OCI-LY7 (cell line): ENCODE results near the gene PKNOX1. TPM values are rescaled to one million over a fixed set of nuclear protein-coding genes. Genes with fewer than 3 reads are reported as not detected.
"Not testable (repeated sequence)": the region's sequence is repeated elsewhere in the genome, so short reads cannot be mapped to it uniquely, and the experiment has no call there.

Source experiments
- BruUV-seq: library from RNA; stranded (reverse); fragments of 400-500 nt; replicated peaks from 2 replicates; lab custom pipeline; 2021; lab: Mats Ljungman, UMichigan
- CTCF ChIA-PET: fragments of 300-600 bp; sonication (Branson Sonifier 250); formaldehyde crosslinking; loops from one replicate; lab custom pipeline; 2022; ENCODE audit warnings: antibody characterized with exemption; ENCODE audit not compliant: unreplicated experiment; lab: Charles Lee
- POLR2A ChIA-PET: fragments of 300-600 bp; sonication (Branson Sonifier 250); formaldehyde crosslinking; loops from one replicate; lab custom pipeline; 2022; ENCODE audit warnings: antibody characterized with exemption; lab: Charles Lee
- DNase-seq: peaks from one replicate; pipeline ENCODE4 v3.0.0-alpha.2; 2015; ENCODE audit warnings: low spot score
- H2AFZ ChIP-seq: fragments of 200-600 bp; sonication (generic), shearing (Covaris generic); 2 replicates; pipeline ENCODE4 v1.6.1; 2014; ENCODE audit warnings: mild to moderate bottlenecking, antibody characterized with exemption, low read length, moderate library complexity
- H3K27ac ChIP-seq: fragments of 200-600 bp; sonication (generic); 2 replicates; pipeline ENCODE4 v1.5.1; 2014; ENCODE audit warnings: mixed run types, low read depth, mild to moderate bottlenecking, moderate library complexity, low read length, inconsistent platforms; ENCODE audit not compliant: poor library complexity, severe bottlenecking
- H3K36me3 ChIP-seq: fragments of 200-600 bp; sonication (generic); 2 replicates; pipeline ENCODE4 v1.6.1; 2014; ENCODE audit warnings: mild to moderate bottlenecking, antibody characterized with exemption, low read length, moderate library complexity, mixed read lengths; ENCODE audit not compliant: insufficient read depth
- H3K4me1 ChIP-seq: fragments of 200-600 bp; sonication (generic); 2 replicates; pipeline ENCODE4 v1.5.1; 2014; ENCODE audit warnings: mild to moderate bottlenecking, low read length; ENCODE audit not compliant: insufficient read depth, poor library complexity, severe bottlenecking
- H3K4me2 ChIP-seq: fragments of 200-600 bp; sonication (generic); 2 replicates; pipeline ENCODE4 v1.6.1; 2014; ENCODE audit warnings: mild to moderate bottlenecking, low read length
- H3K4me3 ChIP-seq: fragments of 200-600 bp; sonication (generic); 2 replicates; pipeline ENCODE4 v1.5.1; 2014; ENCODE audit warnings: mild to moderate bottlenecking, low read depth, low read length; ENCODE audit not compliant: poor library complexity, severe bottlenecking
- H3K79me2 ChIP-seq: fragments of 200-600 bp; sonication (generic); 2 replicates; pipeline ENCODE4 v1.6.1; 2016; ENCODE audit warnings: low read depth, mild to moderate bottlenecking, low read length, moderate library complexity, mixed read lengths; ENCODE audit not compliant: insufficient read depth
- H3K9me2 ChIP-seq: fragments of 200-600 bp; sonication (generic); 2 replicates; pipeline ENCODE4 v1.6.1; 2016; ENCODE audit warnings: mild to moderate bottlenecking, low read length, mixed read lengths; ENCODE audit not compliant: insufficient read depth
- H3K9me3 ChIP-seq: fragments of 200-600 bp; sonication (generic); 2 replicates; pipeline ENCODE4 v1.6.1; 2014; ENCODE audit warnings: mild to moderate bottlenecking, mixed run types, low read length, mixed read lengths
- H4K20me1 ChIP-seq: fragments of 200-600 bp; sonication (generic); 2 replicates; pipeline ENCODE4 v1.6.1; 2014; ENCODE audit warnings: mild to moderate bottlenecking, antibody characterized with exemption, low read length, moderate library complexity, mixed read lengths; ENCODE audit not compliant: insufficient read depth
- EZH2phosphoT487 ChIP-seq: fragments of 200-600 bp; sonication (generic); IDR thresholded peaks from 2 replicates; pipeline ENCODE4 v1.6.1; 2018; ENCODE audit warnings: low read depth, borderline replicate concordance, mild to moderate bottlenecking, mixed run types, antibody characterized with exemption, low read length, moderate library complexity, mixed read lengths
- intact Hi-C: fragments of 100-400 bp; cut with micrococcal nuclease; formaldehyde crosslinking; loops from one replicate; pipeline ENCODE4 v1.10.0; 2022; ENCODE audit not compliant: unreplicated experiment
- total RNA-seq, 2 experiments: library from RNA; depleted of rRNA in 1 of 2; stranded (reverse); fragments of >200 nt in 1 of 2; shearing (Covaris generic) in 1 of 2; gene quantifications; 2 replicates each; pipeline ENCODE4 v1.2.3, GENCODE V29; 2014 to 2022
- TF ChIP-seq, protein P1 (sequence below): fragments of 200-600 bp; sonication (generic); conservative IDR thresholded peaks from 2 replicates; pipeline ENCODE4 v1.5.1; 2014; ENCODE audit warnings: mild to moderate bottlenecking, antibody characterized with exemption, low read length, moderate library complexity, mixed read lengths

Gene PKNOX1
- total RNA-seq, 2 experiments from 2014 or later = 23.7 to 32.9 TPM

DNA sequence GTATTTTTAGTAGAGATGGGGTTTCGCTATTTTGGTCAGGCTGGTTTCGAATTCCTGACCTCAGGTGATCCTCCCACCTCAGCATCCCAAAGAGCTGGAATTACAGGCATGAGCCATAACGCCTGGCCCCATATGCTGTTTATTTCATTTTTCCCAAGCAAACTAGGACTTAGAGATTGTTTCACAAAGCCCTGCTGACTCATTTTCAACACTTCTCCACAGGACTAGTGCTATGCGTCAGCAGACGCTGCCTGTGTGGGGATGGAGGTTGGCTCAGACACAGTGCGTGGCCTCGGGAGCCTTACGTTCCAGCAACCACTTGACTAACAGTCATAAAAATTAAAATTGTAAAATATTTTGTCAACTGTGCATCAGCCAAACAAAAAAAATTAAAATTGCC is 22.7 kb downstream of the PKNOX1 start:
- H3K36me3 ChIP-seq = peaks cover 37% of the 10 kb centered on the region
- TF ChIP-seq, protein P1, sequence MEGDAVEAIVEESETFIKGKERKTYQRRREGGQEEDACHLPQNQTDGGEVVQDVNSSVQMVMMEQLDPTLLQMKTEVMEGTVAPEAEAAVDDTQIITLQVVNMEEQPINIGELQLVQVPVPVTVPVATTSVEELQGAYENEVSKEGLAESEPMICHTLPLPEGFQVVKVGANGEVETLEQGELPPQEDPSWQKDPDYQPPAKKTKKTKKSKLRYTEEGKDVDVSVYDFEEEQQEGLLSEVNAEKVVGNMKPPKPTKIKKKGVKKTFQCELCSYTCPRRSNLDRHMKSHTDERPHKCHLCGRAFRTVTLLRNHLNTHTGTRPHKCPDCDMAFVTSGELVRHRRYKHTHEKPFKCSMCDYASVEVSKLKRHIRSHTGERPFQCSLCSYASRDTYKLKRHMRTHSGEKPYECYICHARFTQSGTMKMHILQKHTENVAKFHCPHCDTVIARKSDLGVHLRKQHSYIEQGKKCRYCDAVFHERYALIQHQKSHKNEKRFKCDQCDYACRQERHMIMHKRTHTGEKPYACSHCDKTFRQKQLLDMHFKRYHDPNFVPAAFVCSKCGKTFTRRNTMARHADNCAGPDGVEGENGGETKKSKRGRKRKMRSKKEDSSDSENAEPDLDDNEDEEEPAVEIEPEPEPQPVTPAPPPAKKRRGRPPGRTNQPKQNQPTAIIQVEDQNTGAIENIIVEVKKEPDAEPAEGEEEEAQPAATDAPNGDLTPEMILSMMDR = no peak
- TF ChIP-seq EZH2phosphoT487 = no peak
- peaks cover 29% of the 10 kb centered on the region for H3K9me3 ChIP-seq
- ChIA-PET POLR2A (interaction anchor here (0.6 kb wide), 1 partner anchor 11 kb away, joined by 3 read pairs; no protein-coding TSS in a partner anchor), CTCF (no interaction called here)
- no peaks in the 10 kb centered on the region for H4K20me1 ChIP-seq
- peaks cover 2% of the 10 kb centered on the region for H3K4me1 ChIP-seq
- no peak for DNase-seq
- intact Hi-C loops = no loop called here
- no peaks in the 10 kb centered on the region for H3K9me2 ChIP-seq
- no peak overlapping the region for H3K27ac ChIP-seq
- no TSS peak for BruUV-seq
- H3K79me2 ChIP-seq = no peaks in the 10 kb centered on the region
- no peak overlapping the region for H2AFZ ChIP-seq
- H3K4me2 ChIP-seq = no peak overlapping the region
- H3K4me3 ChIP-seq = no peak overlapping the region

DNA sequence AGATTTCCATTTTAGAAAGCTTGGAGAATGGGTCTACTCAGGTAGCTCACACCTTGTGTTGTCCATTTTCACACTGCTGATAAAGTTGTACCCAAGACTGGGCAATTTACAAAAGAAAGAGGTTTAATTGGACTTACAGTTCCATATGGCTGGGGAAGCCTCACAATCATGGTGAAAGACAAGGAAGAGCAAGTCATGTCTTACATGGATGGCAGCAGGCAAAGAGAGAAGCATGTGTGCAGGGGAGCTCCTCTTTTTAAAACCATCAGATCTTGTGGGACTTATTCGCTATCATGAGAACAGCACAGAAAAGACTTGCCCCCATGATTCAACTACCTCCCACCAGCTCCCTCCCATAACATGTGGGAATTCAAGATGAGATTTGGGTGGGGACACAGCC is 23.6 kb downstream of the PKNOX1 start:
- DNase-seq, intact Hi-C loops: not testable (repeated sequence)

DNA sequence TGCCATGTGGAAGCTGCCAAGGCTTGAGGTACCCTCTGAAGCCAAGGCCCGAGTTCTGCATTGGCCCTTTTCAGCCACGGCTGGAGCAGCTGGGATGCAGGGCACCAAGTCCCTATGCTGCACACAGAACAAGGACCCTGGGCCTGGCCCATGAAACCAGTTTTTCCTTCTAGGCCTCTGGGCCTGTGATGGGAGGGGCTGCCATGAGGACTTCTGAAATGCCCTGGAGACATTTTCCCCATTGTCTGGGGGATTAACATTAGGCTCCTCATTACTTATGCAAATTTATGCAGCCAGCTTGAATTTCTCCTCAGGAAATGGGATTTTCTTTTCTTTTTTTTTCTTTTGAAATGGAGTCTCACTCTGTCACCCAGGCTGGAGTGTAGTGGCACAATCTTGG is 24.8 kb downstream of the PKNOX1 start:
- POLR2A ChIA-PET, H4K20me1 ChIP-seq, H3K4me3 ChIP-seq, H3K79me2 ChIP-seq, CTCF ChIA-PET, DNase-seq, H3K4me2 ChIP-seq, H3K4me1 ChIP-seq, H2AFZ ChIP-seq, H3K27ac ChIP-seq, intact Hi-C loops, H3K9me2 ChIP-seq, BruUV-seq: not testable (repeated sequence)
- Histone ChIP-seq H3K9me3 (peaks cover 29% of the 10 kb centered on the region), H3K36me3 (peaks cover 34% of the 10 kb centered on the region)

More for the DNA sequence above, 23.6 kb downstream of the PKNOX1 start:
- H3K4me3 ChIP-seq, H4K20me1 ChIP-seq, H3K79me2 ChIP-seq, H2AFZ ChIP-seq, H3K27ac ChIP-seq, BruUV-seq, H3K4me2 ChIP-seq, H3K9me2 ChIP-seq, H3K4me1 ChIP-seq, CTCF ChIA-PET: not testable (repeated sequence)
- POLR2A ChIA-PET = interaction anchor here (0.6 kb wide), 1 partner anchor 71 kb away, joined by 8 read pairs; no protein-coding TSS in a partner anchor
- peaks cover 34% of the 10 kb centered on the region for H3K36me3 ChIP-seq
- peaks cover 29% of the 10 kb centered on the region for H3K9me3 ChIP-seq

DNA sequence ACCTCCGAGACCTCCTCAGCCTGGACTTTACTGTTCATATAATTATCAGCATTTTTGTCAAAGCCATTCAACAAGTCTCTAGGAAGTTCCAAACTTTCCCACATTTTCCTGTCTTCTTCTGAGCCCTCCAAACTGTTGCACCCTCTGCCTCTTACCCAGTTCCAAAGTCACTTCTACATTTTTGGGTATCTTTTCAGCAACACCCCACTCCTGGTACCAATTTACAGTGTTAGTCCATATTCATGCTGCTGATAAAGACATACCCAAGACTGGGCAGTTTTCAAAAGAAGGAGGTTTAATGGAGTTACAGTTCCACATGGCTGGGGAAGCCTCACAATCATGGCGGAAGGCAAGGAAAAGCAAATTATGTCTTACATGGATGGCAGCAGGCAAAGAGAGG is 25.7 kb downstream of the PKNOX1 start:
- H3K79me2 ChIP-seq, H3K4me1 ChIP-seq, intact Hi-C loops, H3K27ac ChIP-seq, H3K9me2 ChIP-seq, H3K4me3 ChIP-seq, CTCF ChIA-PET, H3K4me2 ChIP-seq, H4K20me1 ChIP-seq, DNase-seq, H2AFZ ChIP-seq, POLR2A ChIA-PET, BruUV-seq: not testable (repeated sequence)
- Histone ChIP-seq H3K9me3 (peaks cover 29% of the 10 kb centered on the region), H3K36me3 (peaks cover 38% of the 10 kb centered on the region)
